DND-41 (cell line): Measurements from ENCODE around the gene FOXP1.

Source experiments
- ATAC-seq: fragments of 200-7000 bp; cut with Tn5 transposase; 3 replicates; pipeline ENCODE4 v1.9.1; 2021; ENCODE audit warnings: low read depth; ENCODE audit not compliant: insufficient read depth
- DNase-seq: peaks from one replicate; pipeline ENCODE4 v3.0.0-alpha.2; 2020
- H2AFZ ChIP-seq: 2 replicates; pipeline ENCODE4 v1.6.0; 2012; ENCODE audit warnings: low read depth, low read length
- H3K27ac ChIP-seq: 2 replicates; pipeline ENCODE4 v1.5.1; 2012; ENCODE audit warnings: low read length, inconsistent platforms
- H3K27me3 ChIP-seq: fragments of 200-600 bp; sonication (generic); 2 replicates; pipeline ENCODE4 v1.6.0; 2012; ENCODE audit warnings: low read length, mild to moderate bottlenecking, inconsistent platforms; ENCODE audit not compliant: insufficient read depth, poor library complexity
- H3K36me3 ChIP-seq: 2 replicates; pipeline ENCODE4 v1.5.1; 2012; ENCODE audit warnings: low read length, inconsistent platforms; ENCODE audit not compliant: insufficient read depth
- H3K4me1 ChIP-seq: 2 replicates; pipeline ENCODE4 v1.5.1; 2012; ENCODE audit warnings: mild to moderate bottlenecking, low read length; ENCODE audit not compliant: insufficient read depth
- H3K4me2 ChIP-seq: 2 replicates; pipeline ENCODE4 v1.6.0; 2012; ENCODE audit warnings: mild to moderate bottlenecking, moderate library complexity, low read length, inconsistent platforms; ENCODE audit not compliant: insufficient read depth
- H3K4me3 ChIP-seq, 2 experiments: fragments of 200-600 bp in 1 of 2; shearing (Covaris generic) in 1 of 2; 2 replicates each; pipeline ENCODE4 v1.5.1; 2012 to 2016; ENCODE audit warnings: inconsistent platforms in 2 of 2, low read length in 2 of 2, mild to moderate bottlenecking in 2 of 2, low read depth in 1 of 2, moderate library complexity in 1 of 2
- H3K79me2 ChIP-seq: 2 replicates; pipeline ENCODE4 v1.6.0; 2012; ENCODE audit warnings: low read length, inconsistent platforms; ENCODE audit not compliant: insufficient read depth
- H3K9ac ChIP-seq: 2 replicates; pipeline ENCODE4 v1.6.0; 2012; ENCODE audit warnings: low read depth, mild to moderate bottlenecking, inconsistent platforms, low read length, moderate library complexity
- H3K9me3 ChIP-seq: 2 replicates; pipeline ENCODE4 v1.5.1; 2012; ENCODE audit warnings: low read length, moderate library complexity, mild to moderate bottlenecking, inconsistent platforms; ENCODE audit not compliant: insufficient read depth, severe bottlenecking
- H4K20me1 ChIP-seq: 2 replicates; pipeline ENCODE4 v1.6.0; 2012; ENCODE audit warnings: low read length; ENCODE audit not compliant: insufficient read depth
- CTCF ChIP-seq: IDR thresholded peaks from 2 replicates; pipeline ENCODE4 v1.5.1; 2012; ENCODE audit warnings: borderline replicate concordance, low read length, moderate library complexity, mild to moderate bottlenecking; ENCODE audit not compliant: poor library complexity, severe bottlenecking; ENCODE audit errors: extremely low read depth
- EZH2 ChIP-seq: IDR thresholded peaks from 3 replicates; pipeline ENCODE4 v1.6.1; 2012; ENCODE audit warnings: borderline replicate concordance, low read depth, mild to moderate bottlenecking, moderate library complexity, low read length, inconsistent platforms; ENCODE audit not compliant: severe bottlenecking

The FOXP1 gene

DNA sequence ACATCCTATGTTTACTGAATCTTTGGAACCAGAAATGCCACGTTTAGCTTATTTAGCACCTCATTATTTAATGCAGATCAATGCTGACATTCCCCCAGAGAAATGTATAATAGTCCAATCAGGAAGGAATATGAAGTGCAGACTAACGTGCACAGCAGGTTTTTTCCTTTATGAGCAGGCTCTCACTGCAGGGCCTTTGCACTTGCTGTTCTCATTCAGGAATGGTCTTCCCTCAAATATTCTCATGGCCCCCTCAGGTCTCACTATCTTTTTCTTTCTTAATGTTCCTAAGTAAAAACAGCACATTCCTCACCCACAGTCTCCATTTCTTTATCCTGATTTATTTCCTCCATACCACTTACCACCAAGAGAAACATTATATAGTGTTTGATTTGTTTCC, 174.6 kb downstream of the FOXP1 start:
- H3K4me1 ChIP-seq, result no peaks in the 10 kb centered on the region
- TF ChIP-seq CTCF (no peak), EZH2 (no peak)
- H3K36me3 ChIP-seq, result no peaks in the 10 kb centered on the region
- no peak for DNase-seq
- peaks cover 38% of the 10 kb centered on the region for H3K79me2 ChIP-seq
- peaks cover 20% of the 10 kb centered on the region for H4K20me1 ChIP-seq
- H3K9ac ChIP-seq, result no peak overlapping the region
- H3K4me2 ChIP-seq, result no peak overlapping the region
- no peaks in the 10 kb centered on the region for H3K9me3 ChIP-seq
- no peak overlapping the region for H3K4me3 ChIP-seq
- no peak overlapping the region for H2AFZ ChIP-seq
- no peak for ATAC-seq
- no peaks in the 10 kb centered on the region for H3K27me3 ChIP-seq
- no peak overlapping the region for H3K27ac ChIP-seq

GRCh38 chr3:71407823-71408222, 175.7 kb downstream of the FOXP1 start:
- Histone ChIP-seq H3K27ac (no peak overlapping the region), H3K4me1 (no peaks in the 10 kb centered on the region), H3K9me3 (no peaks in the 10 kb centered on the region), H3K36me3 (no peaks in the 10 kb centered on the region), H3K4me3 (no peak overlapping the region), H3K4me2 (no peak overlapping the region), H3K9ac (no peak overlapping the region), H3K27me3 (no peaks in the 10 kb centered on the region), H3K79me2 (peaks cover 31% of the 10 kb centered on the region), H4K20me1 (peaks cover 16% of the 10 kb centered on the region; the same call in 1 of the 2 replicates), H2AFZ (no peak overlapping the region)
- no peak for TF ChIP-seq EZH2
- no peak for TF ChIP-seq CTCF
- DNase-seq (no peak), ATAC-seq (no peak)

GRCh38 chr3:71406972-71407810, 176.3 kb downstream of the FOXP1 start:
- DNase-seq (no peak), ATAC-seq (no peak)
- no peak overlapping the region for H3K9ac ChIP-seq
- no peak overlapping the region for H3K4me3 ChIP-seq
- peaks cover 31% of the 10 kb centered on the region for H3K79me2 ChIP-seq
- H3K4me1 ChIP-seq, result no peaks in the 10 kb centered on the region
- no peaks in the 10 kb centered on the region for H3K27me3 ChIP-seq
- peaks cover 16% of the 10 kb centered on the region; the same call in 1 of the 2 replicates for H4K20me1 ChIP-seq
- TF ChIP-seq EZH2 (no peak), CTCF (no peak)
- no peak overlapping the region for H3K27ac ChIP-seq
- no peak overlapping the region for H2AFZ ChIP-seq
- H3K4me2 ChIP-seq, result no peak overlapping the region
- H3K36me3 ChIP-seq, result no peaks in the 10 kb centered on the region
- H3K9me3 ChIP-seq, result no peaks in the 10 kb centered on the region
